Measurements from ENCODE around the gene TCF12.

TCF12 gene

GRCh38 chr15:57307527-57308169 is 389.2 kb downstream of the TCF12 start:
- no peak for DNase-seq

- DNase-seq, result no peak
Measured at GRCh38 chr15:57308170-57308545, 389.7 kb downstream of the TCF12 start.

- no peak for DNase-seq
Measured at GRCh38 chr15:57309856-57310760, 391.7 kb downstream of the TCF12 start.

GRCh38 chr15:57310876-57311275 is 392.4 kb downstream of the TCF12 start:
- no peak for DNase-seq

GRCh38 chr15:57312006-57312317 is 393.5 kb downstream of the TCF12 start:
- no peak for DNase-seq

GRCh38 chr15:57312318-57313133 is 394.1 kb downstream of the TCF12 start:
- DNase-seq, result no peak

- DNase-seq, result no peak
Measured at GRCh38 chr15:57313134-57313483, 394.7 kb downstream of the TCF12 start.

- no peak for DNase-seq
Measured at GRCh38 chr15:57314221-57314620, 395.8 kb downstream of the TCF12 start.

- no peak for DNase-seq
Measured at GRCh38 chr15:57316451-57316850, 398.0 kb downstream of the TCF12 start.

GRCh38 chr15:57319226-57319918 is 400.9 kb downstream of the TCF12 start:
- DNase-seq, result no peak

GRCh38 chr15:57319919-57320560 is 401.6 kb downstream of the TCF12 start:
- no peak for DNase-seq

- no peak for DNase-seq
Measured at GRCh38 chr15:57320631-57321220, 402.3 kb downstream of the TCF12 start.

GRCh38 chr15:57321485-57321884 is 403.0 kb downstream of the TCF12 start:
- no peak for DNase-seq

GRCh38 chr15:57321973-57322601 is 403.6 kb downstream of the TCF12 start:
- no peak for DNase-seq

- DNase-seq, result no peak
Measured at GRCh38 chr15:57322602-57323250, 404.3 kb downstream of the TCF12 start.

- DNase-seq, result no peak
Measured at GRCh38 chr15:57323299-57323805, 404.9 kb downstream of the TCF12 start.

- DNase-seq, result no peak
Measured at GRCh38 chr15:57323806-57324589, 405.6 kb downstream of the TCF12 start.

- DNase-seq, result no peak
Measured at GRCh38 chr15:57324590-57324890, 406.1 kb downstream of the TCF12 start.

GRCh38 chr15:57324944-57325679 is 406.7 kb downstream of the TCF12 start:
- no peak for DNase-seq

- no peak for DNase-seq
Measured at GRCh38 chr15:57326196-57326595, 407.8 kb downstream of the TCF12 start.

Data from stimulated activated CD4-positive, alpha-beta T cell treated with anti-CD3 and anti-CD28 coated beads, Interleukin-2, amount 100 ng/mL, for 24 hours (primary cell).